ENCODE data around the gene CCDC85B. TPM values are rescaled to one million over a fixed set of nuclear protein-coding genes. Genes with fewer than 3 reads are reported as not detected.
A peak's percentile ranks its signal among the peaks of the same experiment; 100 is the strongest.
"Not testable (repeated sequence)": the region's sequence is repeated elsewhere in the genome, so short reads cannot be mapped to it uniquely, and the experiment has no call there.

Gene CCDC85B
- polyA plus RNA-seq (ENCODE audit: insufficient read length in 4 of 4), result 10 to 100 TPM in 1 of 4 donors, 1 to 10 TPM in 3; 7.9 to 16.9 (median 8.9) TPM

DNA sequence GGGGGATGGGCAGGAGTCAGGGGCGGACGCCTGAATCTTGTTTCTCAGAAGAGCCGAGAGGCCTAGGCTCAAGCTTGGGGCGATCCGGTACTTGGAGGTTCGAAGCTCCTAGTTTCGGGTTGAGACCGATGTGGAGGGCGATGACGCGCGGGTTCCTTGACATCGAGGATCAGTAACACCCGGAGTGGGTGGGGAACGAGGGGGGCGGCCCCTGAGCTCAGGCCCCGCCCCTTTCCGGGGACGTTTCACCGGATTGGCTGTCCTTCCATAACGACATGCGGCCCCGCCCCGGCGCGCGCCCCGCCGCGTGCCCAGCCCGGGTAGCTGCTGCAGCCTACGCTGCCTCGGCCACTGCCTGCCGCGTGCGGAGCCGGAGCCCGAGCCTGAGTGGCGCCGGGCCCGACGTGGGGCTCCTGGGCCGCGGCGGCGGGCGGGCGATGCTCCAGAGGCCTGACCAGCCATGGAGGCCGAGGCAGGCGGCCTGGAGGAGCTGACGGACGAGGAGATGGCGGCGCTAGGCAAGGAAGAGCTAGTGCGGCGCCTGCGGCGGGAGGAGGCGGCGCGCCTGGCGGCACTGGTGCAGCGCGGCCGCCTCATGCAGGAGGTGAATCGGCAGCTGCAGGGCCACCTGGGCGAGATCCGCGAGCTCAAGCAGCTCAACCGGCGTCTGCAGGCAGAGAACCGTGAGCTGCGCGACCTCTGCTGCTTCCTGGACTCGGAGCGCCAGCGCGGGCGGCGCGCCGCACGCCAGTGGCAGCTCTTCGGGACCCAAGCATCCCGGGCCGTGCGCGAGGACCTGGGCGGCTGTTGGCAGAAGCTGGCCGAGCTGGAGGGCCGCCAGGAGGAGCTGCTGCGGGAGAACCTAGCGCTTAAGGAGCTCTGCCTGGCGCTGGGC lies at the start of gene CCDC85B:
Gene CCDC85B, plus strand, starts transcription at position 350 of the 895 bp plus-strand sequence. Its CDS starts 111 bp downstream, at position 461.
- peak; percentile 91 to 93 (median 92) for DNase-seq (ENCODE audit: low read depth in 4 of 4, low spot score in 3 of 4)

DNA sequence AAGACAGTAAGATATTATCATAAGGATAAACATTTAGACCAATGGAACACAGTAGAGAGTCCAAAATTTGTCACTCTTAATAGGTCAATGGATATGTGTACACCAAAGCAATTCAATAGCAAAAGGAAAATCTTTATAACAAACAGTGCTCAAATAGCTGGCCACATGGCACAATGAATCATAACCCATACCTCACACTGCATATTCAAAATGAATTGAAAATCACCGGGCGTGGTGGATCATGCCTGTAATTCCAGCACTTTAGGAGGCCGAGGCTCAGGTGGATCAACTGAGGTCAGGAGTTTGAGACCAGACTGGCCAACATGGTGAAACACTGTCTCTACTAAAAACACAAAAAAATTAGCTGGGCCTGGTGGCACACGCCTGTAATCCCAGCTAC lies 48.3 kb upstream of the CCDC85B start:
- no peak for DNase-seq (ENCODE audit: low read depth in 4 of 4, low spot score in 3 of 4)

DNA sequence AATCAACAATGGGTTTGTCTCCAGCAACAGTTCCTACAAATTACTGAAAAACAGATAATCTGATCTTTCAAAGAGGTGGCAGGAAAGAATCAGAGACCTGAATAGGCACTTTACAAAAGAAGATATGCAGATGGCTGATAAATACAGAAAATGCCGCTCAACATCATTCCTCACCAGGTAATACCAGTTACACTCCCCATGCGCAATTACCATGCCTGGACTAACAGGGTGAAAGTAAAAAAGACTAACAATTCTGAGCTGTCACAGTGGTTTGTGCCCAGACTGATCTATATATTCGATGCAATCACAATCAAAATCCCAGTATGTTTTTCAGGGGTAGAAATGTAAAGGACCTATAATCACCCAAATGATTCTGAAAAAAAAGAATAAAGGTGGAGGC lies 46.7 kb upstream of the CCDC85B start:
- no peak for DNase-seq (ENCODE audit: low read depth in 4 of 4, low spot score in 3 of 4)

DNA sequence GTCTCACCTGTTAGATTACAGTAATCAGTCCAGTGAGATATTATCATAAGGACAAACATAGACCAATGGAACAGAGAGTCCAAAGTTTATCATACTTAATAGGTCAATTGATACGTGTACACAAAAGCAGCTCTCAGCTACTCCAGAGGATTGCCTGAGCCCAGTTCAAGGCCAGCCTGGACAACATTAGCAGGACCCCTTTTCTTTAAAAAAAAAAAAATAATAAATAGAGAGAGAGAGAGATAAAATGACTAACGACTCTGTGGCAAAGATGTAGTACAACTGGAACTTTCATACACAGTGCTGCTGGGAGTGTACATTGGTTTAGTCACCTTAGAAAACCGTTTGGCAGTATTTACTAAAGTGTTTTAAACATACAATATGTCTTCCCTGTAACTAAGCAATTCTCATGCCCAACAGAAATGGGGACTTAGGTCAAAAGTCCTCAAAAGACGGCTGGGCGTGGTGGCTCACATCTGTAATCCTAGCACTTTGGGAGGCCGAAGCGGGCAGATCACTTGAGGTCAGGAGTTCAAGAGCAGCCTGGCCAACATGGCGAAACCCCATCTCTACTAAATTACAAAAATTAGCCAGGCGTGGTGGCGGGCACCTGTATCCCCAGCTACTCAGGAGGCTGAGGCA lies 46.1 kb upstream of the CCDC85B start:
- no peak for DNase-seq (ENCODE audit: low read depth in 4 of 4, low spot score in 3 of 4)

DNA sequence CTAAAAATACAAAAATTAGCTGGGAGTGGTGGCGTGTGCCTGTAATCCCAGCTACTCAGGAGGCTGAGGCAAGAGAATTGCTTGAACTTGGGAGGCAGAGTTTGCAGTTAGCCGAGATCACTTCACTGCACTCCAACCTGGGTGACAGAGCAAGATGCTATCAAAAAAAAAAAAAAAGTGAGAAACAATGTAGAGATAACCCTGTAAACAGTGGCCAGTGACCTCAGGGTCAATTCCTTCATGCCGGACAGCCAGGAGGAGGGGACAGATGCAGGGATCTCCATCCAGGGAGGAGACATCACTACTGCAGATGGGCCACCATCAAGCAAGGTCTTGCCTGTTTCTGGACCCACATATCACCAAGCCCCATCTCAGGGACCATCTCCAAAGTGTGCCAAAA lies 42.7 kb upstream of the CCDC85B start:
- no peak for DNase-seq (ENCODE audit: low read depth in 4 of 4, low spot score in 3 of 4)

DNA sequence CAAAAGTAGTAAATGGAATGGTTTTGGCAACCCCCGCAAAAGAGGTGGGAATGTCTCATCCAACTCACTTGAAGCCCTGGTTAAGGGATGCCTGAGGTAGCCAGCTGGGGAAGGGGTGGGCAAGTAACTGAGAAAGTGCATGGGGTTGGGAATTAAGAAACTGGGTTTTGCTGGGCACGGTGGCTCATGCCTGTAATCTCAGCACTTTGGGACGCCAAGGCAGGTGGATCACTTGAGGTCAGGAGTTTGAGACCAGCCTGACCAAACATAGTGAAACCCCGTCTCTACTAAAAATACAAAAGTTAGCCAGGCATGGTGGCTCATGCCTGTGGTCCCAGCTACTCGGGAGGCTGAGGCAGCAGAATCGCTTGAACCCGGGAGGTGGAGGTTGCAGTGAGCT lies 41.8 kb upstream of the CCDC85B start:
- not testable (repeated sequence) for DNase-seq (ENCODE audit: low read depth in 4 of 4, low spot score in 3 of 4)

DNA sequence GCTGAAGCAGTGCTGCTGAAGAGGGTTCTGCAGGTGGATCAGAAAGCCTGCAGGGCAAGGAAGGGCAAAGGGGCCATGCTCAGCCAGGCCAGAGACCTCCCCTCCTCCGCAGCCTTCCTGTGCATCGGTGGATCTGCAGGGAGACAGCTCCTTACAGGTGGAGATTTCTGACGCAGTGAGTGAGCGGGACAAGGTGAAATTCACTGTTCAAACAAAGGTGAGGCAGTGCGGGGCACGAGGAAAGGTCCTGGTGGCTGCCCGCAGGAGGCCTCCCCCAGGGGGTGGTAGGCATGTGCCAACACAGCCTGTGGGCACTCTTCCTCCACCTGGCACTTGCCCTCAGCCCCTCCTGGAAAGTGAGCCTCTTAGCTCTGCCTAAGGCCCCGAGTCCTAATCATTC lies 41.1 kb upstream of the CCDC85B start:
- no peak for DNase-seq (ENCODE audit: low read depth in 4 of 4, low spot score in 3 of 4)

DNA sequence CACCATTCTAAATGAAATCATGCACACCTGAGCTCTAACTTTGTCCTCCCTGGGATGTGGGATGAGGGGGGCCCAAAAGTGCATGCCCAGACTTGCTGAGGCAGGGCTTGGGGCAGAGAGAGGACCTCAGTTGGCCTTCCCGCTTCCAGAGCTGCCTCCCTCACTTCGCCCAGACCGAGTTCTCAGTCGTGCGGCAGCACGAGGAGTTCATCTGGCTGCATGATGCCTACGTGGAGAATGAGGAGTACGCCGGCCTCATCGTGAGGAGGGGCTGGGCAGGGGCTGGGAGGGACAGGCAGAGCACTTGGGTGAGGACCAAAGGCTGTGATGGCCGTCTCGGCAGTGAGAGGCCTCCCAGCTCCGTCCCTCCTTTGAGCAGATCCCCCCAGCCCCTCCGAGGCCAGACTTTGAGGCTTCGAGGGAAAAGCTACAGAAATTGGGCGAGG lies 40.7 kb upstream of the CCDC85B start:
- no peak for DNase-seq (ENCODE audit: low read depth in 4 of 4, low spot score in 3 of 4)

DNA sequence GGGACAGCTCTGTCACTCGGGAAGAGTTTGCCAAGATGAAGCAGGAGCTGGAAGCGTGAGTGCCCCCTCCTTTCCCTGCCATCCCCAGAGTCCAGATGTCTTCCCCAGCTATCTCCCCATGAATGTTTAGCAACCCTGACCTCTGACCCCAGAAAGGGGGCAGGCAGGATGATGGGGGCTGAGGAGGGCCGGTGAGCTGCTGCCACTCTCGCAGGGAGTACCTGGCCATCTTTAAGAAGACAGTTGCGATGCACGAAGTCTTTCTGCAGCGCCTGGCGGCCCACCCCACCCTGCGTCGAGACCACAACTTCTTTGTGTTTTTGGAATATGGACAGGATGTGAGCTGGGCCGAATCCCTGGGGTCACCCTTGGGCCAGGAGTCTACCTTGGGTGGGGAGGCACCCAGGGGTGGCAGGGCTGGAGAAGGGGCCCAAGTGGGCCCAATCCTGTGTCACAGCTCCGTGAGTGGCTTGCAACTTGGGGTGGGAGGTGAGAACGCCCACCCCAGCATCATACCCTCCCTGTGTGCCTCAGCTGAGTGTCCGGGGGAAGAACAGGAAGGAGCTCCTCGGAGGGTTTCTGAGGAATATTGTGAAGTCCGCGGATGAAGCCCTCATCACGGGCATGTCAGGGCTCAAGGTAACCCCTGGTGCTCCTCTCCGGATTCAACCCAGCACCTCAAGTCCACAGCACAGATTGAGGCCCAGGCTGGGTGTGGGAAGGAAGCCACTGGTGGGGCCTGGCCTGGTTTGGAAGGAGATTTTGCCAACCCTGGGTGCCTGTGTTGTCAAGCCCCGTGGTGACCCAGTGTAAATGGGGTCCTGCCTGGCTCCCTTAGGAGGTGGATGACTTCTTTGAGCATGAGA lies 40.0 kb upstream of the CCDC85B start:
- DNase-seq (ENCODE audit: low read depth in 4 of 4, low spot score in 3 of 4), result no peak

DNA sequence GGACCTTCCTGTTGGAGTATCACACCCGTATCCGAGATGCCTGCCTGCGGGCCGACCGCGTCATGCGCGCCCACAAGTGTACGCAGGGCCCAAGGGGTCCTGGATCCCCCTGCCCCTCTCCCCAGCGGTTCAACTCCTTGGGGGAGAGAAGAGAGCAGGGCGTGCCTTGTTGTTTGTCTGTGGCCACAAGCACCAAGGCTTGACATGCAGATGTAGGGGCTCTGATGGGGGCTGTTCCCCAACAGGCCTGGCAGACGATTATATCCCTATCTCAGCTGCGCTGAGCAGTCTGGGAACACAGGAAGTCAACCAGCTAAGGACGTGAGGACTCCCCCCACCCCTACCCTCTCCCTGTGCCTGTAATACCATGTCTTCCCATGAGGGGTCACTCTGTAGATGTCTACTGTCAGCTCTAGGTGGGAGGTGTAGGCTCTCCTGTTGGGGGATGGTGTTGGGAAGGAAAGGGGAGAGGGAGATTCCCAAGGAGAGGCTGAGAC lies 39.3 kb upstream of the CCDC85B start:
- no peak for DNase-seq (ENCODE audit: low read depth in 4 of 4, low spot score in 3 of 4)

DNA sequence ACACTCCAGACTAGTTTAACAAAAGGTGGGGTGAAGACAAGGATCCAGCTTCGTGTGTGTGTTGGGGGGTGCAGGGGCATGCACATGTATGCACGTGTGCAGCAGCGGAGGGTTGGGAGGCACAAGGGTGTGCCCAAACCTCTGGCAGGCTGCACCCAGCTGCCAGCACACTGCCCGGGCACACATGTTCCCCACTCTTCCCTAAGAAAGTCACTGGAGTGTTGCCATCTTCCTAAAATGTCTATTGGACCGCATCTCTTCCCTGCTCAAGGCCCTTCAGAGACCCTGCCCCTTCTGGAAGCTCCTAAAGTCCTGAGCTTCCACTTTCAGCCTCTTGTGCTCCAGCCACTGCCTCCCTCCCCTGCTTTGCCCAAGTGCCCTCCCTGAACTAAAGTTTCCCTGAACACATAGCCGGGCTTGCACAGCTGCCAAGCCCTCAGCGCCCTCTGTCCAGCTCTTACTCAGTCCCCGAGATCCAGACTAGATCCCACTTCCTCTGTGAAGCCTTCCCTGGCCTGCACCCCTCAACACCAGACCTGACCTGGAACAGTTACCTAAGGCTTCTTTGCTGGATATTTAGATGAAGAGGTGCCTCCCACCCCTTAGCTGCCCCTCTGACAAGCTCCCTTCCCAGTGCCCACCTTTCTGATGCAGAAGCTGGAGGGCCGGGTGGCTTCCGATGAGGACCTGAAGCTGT lies 38.5 kb upstream of the CCDC85B start:
- no peak for DNase-seq (ENCODE audit: low read depth in 4 of 4, low spot score in 3 of 4)

DNA sequence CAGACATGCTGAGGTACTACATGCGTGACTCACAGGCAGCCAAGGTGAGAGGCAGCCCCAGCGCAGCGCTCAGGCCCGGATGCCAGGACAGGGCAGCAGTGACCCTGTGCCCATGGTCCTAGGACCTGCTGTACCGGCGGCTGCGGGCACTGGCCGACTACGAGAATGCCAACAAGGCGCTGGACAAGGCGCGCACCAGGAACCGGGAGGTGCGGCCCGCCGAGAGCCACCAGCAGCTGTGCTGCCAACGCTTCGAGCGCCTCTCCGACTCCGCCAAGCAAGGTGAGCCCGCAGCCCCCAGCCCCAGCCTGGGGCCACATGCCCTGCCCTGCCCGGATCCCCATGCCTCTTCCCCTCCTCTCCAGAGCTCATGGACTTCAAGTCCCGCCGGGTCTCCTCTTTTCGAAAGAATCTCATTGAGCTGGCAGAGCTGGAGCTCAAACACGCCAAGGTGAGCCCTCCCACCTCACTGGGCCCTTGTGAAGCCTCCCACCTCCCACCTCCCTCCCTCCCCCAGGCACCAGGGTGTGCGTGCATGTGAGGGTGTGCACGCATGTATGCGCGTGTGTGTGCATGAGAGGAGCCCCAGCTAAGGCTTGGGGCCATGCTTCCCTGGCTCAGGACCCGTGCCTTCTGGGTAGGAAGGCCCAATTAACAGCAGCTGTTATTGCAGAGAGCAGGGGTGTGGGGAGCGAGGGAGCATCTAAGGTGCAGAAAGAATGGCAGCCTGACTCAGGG lies 37.8 kb upstream of the CCDC85B start:
- no peak for DNase-seq (ENCODE audit: low read depth in 4 of 4, low spot score in 3 of 4)

DNA sequence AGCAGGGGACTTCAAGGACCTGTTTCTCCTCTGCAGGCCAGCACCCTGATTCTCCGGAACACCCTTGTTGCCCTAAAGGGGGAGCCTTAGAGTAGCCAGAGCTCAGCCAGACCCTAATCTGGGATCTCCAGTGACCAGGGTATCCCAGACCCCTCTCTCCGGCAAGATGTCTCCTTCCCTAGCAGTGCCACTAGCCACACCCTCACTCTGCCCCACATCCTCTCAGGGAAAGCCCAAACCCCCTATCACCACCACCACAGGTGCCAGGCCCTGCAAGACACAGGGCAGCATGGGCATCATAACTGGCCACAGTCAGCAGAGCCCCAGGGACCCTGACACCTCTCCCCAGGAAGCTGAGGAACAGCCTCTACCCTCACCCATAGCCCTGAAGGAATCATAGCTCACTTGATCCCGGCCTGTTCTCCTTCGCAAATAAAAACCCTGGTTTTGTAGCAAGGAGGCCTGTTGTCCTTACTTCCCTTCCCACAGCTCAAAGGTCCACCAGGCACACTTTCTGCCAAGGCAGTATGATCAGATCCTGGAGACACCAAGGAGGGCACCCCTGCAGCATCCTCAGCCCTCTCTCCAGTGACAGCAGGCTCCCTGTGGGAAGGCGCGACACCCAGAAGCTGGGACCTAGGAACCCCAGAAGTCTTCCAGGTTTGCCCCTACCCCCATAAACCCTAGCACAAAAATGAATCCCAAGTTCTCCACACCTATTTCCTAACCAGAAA lies 37.1 kb upstream of the CCDC85B start:
- DNase-seq (ENCODE audit: low read depth in 4 of 4, low spot score in 3 of 4), result no peak

DNA sequence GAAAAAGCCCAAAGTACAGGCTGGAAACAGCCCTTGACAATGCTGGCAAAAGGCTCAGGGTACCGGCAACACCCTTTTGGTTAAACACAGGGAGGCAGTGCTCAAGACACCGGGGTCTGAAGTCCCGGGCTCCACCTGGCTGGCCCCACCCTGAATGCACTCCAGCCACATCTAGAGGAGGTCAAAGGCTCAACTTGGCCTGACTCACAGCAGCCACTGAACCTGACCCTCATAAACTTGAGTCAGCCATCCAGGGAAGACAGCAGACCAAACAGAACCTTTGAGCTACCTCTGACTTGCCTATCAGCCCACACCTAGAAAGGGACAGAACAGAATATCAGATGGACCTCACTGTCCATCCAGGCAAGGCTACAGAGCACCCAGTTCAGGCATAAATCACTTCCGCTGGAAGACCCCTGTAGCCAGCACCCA lies 36.3 kb upstream of the CCDC85B start:
- DNase-seq (ENCODE audit: low read depth in 4 of 4, low spot score in 3 of 4), result no peak

DNA sequence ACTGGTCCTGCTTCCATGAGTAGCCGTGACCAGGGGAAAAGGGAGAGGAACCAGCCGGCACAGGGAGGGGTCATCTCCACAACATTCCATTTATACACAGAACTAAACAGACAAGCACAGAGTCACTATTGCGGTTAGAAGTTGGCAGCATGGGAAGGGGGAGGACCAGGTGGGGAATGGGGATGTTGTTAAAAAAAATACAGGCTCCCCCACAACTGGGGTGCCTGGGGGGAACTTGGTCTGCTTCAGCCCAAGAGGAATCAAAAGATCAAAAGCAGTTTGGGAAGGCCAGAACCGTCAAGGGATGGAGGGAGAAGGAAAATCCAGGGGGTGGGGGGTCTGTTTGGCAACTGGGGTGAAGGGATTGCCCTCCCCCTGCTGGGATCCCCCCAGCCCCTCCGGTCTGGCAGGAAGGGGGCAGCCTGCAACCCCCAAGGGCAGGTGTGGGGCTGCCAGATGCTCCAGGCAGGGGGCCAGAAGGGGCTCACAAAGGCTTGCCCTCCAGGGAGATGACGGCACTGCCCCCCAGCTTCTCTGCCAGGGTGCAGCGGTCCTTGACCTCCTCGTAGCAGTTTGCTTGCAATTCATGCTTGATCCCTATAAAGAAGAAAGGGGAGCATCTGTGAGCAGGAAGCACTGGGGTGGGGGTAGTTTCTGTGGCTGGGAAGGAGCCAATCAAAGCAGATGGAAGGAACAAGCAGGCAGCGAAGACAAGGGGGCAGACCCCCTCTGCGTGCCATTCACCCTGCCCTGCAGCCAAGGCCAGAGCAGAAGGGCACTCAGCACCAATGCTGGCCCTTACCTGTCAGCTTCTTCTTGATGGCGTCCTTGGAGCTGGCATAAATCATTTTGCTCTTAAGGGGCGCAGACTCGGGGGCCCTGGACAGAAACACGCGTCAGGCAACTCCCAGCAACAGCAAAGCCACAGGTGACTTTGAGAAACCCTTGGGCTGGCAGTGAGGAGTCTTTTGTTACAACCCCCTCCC lies 35.3 kb upstream of the CCDC85B start:
- no peak for DNase-seq (ENCODE audit: low read depth in 4 of 4, low spot score in 3 of 4)

DNA sequence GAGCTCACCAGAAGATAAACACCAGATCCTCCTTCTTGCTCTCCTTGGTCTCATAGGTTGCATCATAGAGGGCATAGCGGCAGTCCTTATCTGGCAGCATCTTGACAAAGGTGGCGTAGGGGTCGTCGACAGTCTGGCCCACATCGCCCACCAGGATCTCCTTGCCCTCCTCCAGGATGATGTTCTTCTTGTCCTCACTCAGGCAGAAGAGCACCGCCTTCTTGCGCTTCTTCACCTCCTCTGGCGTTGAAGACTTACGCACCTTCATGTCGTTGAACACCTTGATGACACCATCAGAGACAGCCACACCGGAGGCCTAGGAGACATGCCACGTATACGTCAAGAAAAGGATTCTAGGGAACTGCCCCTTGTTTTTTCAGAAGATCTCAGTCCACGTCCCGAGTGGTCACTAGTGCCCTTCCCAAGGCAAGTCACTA lies 34.5 kb upstream of the CCDC85B start:
- no peak for DNase-seq (ENCODE audit: low read depth in 4 of 4, low spot score in 3 of 4)

DNA sequence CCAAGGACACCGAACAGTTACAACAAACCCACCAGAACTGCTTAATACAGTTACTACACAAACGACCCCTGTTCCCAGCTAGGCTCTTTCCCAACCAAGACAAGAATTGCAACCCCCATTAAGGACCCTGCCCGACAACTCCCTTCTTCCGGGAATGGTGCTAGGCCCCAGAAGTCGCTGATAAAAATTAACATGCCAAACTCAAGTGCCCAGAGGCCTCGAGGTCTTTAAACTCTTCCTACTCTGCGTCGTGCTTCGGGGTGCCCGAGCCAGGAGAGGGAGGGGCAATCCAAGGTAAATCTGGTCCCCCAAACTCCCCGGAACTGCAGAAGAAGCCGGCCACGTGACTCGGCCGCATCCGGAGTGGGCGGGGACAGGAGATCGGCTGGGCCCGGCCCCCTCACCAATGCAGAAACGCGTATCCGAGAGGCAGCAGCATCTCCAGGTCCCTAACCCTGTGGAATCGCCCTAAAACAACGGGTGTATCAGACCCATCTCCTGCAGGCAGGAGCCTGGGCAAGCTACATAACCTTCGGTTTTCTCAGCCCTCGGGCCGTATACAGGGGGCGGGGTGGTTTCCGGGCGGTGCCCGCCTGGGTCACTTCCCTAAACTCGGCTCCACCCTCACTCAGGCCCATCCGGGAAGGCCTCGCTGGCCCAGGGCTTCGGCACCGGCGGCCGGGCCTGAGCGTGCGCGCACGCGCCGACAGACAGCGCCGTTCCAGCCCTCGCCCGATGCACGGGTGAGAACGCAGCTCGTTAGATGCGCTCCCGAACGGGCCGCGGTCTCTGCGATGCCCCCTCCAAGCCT lies 33.6 kb upstream of the CCDC85B start:
- DNase-seq (ENCODE audit: low read depth in 4 of 4, low spot score in 3 of 4), result no peak

All from right renal pelvis (tissue), 4 donors.